Thoracic aorta (tissue), 2 donors: ENCODE data around the gene CTBP2. TPM values are rescaled to one million over a fixed set of nuclear protein-coding genes. Genes with fewer than 3 reads are reported as not detected.

Experiments
- ATAC-seq: fragments of 150-250 bp; one replicate; pipeline ENCODE4 v1.8.0; 2017; ENCODE audit warnings: low read depth; ENCODE audit not compliant: insufficient number of reproducible peaks, low FRiP score
- DNase-seq: peaks from one replicate; pipeline ENCODE4 v3.0.0-alpha.2; 2020; ENCODE audit warnings: low spot score
- H3K27ac ChIP-seq, 2 donors: fragments of 200-600 bp; sonication (generic); 1 replicate in 1 of 2; 2 replicates in 1 of 2; pipeline ENCODE4 v1.5.1; 2016; ENCODE audit warnings: mild to moderate bottlenecking in 2 of 2, moderate library complexity in 2 of 2
- H3K27me3 ChIP-seq: fragments of 200-600 bp; sonication (generic); replicated peaks from 2 replicates; pipeline ENCODE4 v1.6.0; 2016; ENCODE audit warnings: mild to moderate bottlenecking; ENCODE audit not compliant: insufficient read depth
- H3K36me3 ChIP-seq: fragments of 200-600 bp; sonication (generic); one replicate; pipeline ENCODE4 v1.5.1; 2016
- H3K4me1 ChIP-seq, 2 donors: fragments of 200-600 bp; sonication (generic); 1 replicate in 1 of 2; 2 replicates in 1 of 2; pipeline versions ENCODE4 v1.5.1 to v1.6.0; 2016; ENCODE audit warnings: low read depth in 2 of 2, mild to moderate bottlenecking in 1 of 2; ENCODE audit not compliant: control insufficient read depth in 1 of 2
- H3K4me3 ChIP-seq: fragments of 200-600 bp; sonication (generic); 2 replicates; pipeline ENCODE4 v1.5.1; 2016; ENCODE audit warnings: mild to moderate bottlenecking
- H3K9me3 ChIP-seq: fragments of 200-600 bp; sonication (generic); 2 replicates; pipeline ENCODE4 v1.5.1; 2016
- CTCF ChIP-seq: fragments of 200-600 bp; sonication (generic); IDR thresholded peaks from one replicate; pipeline ENCODE4 v1.5.1; 2019; ENCODE audit warnings: antibody characterized with exemption
- total RNA-seq, 2 donors: library from RNA; depleted of rRNA; stranded (reverse); fragments of >200 nt; gene quantifications; one replicate each; pipeline versions ENCODE4 v1.1.0 to v1.2.3, GENCODE V29; 2016

Gene CTBP2
- total RNA-seq, 2 donors from 2014 or later, result 62.8 to 80.6 TPM

DNA sequence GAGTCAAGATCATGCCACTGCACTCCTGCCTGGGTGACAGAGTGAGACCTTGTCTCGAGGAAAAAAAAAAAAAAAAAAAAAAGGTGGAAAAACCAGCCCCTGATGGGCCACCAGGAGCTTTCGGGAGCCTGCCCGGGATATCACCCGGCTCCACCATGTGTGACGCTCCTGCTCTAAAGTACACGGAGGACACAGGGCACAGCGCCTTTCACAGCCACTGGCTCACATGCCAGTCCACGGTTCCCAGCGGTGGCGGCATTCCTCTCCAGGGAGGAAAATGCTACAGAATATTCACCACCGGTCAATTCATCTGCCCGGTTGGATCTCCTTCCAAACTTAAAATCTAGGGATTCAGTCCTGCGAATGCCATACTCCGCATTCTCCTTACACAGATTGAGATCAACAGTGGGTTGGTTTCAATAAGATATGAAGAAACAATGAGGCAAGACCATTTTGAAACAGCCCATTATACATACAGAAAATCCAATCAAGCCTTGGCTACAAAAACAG, 81.2 kb downstream of the CTBP2 start:
- ATAC-seq (no peak), DNase-seq (no peak)
- Histone ChIP-seq H3K4me3 (no peak overlapping the region), H3K9me3 (no peaks in the 10 kb centered on the region), H3K27ac (no peak overlapping the region), H3K4me1 (peaks cover 16 to 43% of the 10 kb centered on the region in 2 donors), H3K27me3 (no peaks in the 10 kb centered on the region), H3K36me3 (no peaks in the 10 kb centered on the region)
- no peak for TF ChIP-seq CTCF

- no peak overlapping the region for H3K27ac ChIP-seq
- no peaks in the 10 kb centered on the region for H3K9me3 ChIP-seq
- no peak for TF ChIP-seq CTCF
- ATAC-seq (no peak), DNase-seq (no peak)
- H3K27me3 ChIP-seq, result no peaks in the 10 kb centered on the region
- H3K36me3 ChIP-seq, result no peaks in the 10 kb centered on the region
- H3K4me1 ChIP-seq, result peaks cover 0 to 30% of the 10 kb centered on the region in 2 donors
- H3K4me3 ChIP-seq, result no peak overlapping the region
Measured at GRCh38 chr10:125076891-125077541, 83.3 kb downstream of the CTBP2 start.

DNA sequence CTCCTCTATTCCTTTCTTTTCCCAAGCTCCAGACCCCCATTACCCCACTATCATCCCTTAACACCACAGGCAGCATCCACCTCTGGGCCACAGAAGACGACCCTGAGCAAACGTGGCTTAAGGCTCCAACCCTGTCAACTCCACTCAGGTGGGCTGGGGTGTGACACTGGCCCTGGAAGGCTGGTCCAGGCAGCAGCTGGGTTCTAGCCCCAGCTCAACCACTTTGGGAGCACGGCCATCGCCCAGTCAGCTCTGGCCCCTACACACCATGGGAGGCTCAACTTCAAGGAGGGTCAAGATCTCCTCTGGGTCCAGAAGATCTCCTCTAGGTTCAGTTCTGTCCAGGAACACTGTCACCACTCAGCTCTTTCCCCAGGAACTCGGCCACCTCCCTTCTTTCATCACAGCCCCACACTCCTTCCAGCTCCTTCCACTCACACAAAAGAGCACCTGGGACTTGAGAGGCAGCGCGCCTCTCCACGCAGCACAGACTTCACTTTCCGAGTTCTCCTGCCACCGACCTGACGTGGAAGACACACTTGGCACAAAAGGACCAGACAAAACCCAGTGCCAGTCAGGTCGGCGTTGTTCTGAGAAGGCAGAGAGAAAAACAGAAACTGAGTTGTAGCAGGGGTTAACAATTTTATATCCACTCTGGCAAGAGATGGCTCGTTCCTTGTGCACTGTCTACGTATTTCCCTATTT, 84.1 kb downstream of the CTBP2 start:
- no peak for ATAC-seq
- TF ChIP-seq CTCF, result no peak
- no peaks in the 10 kb centered on the region for H3K9me3 ChIP-seq
- H3K27me3 ChIP-seq, result no peaks in the 10 kb centered on the region
- no peaks in the 10 kb centered on the region for H3K36me3 ChIP-seq
- no peak overlapping the region for H3K4me3 ChIP-seq
- peaks cover 0 to 24% of the 10 kb centered on the region in 2 donors for H3K4me1 ChIP-seq
- no peak overlapping the region for H3K27ac ChIP-seq
- no peak for DNase-seq

- no peak overlapping the region for H3K4me3 ChIP-seq
- H3K27me3 ChIP-seq, result no peaks in the 10 kb centered on the region
- H3K4me1 ChIP-seq, result peaks cover 0 to 17% of the 10 kb centered on the region in 2 donors
- DNase-seq (no peak), ATAC-seq (no peak)
- no peaks in the 10 kb centered on the region for H3K9me3 ChIP-seq
- H3K27ac ChIP-seq, result no peak overlapping the region
- TF ChIP-seq CTCF, result no peak
- no peaks in the 10 kb centered on the region for H3K36me3 ChIP-seq
Measured at GRCh38 chr10:125073996-125074395, 86.4 kb downstream of the CTBP2 start.

GRCh38 chr10:125072794-125073193, 87.6 kb downstream of the CTBP2 start:
- H3K4me3 ChIP-seq, result no peak overlapping the region
- H3K36me3 ChIP-seq, result no peaks in the 10 kb centered on the region
- DNase-seq (no peak), ATAC-seq (no peak)
- peaks cover 0 to 22% of the 10 kb centered on the region in 2 donors for H3K4me1 ChIP-seq
- TF ChIP-seq CTCF, result no peak
- H3K9me3 ChIP-seq, result no peaks in the 10 kb centered on the region
- no peak overlapping the region for H3K27ac ChIP-seq
- no peaks in the 10 kb centered on the region for H3K27me3 ChIP-seq
